ENCODE data around the gene MEPCE. TPM values are rescaled to one million over a fixed set of nuclear protein-coding genes. Genes with fewer than 3 reads are reported as not detected.

The MEPCE gene
- total and polyA plus RNA-seq, 4 donors = 6.7 to 21.8 (median 16.5) TPM

- DNase-seq (ENCODE audit: low spot score) = no peak
- no peaks in the 10 kb centered on the region for H3K4me1 ChIP-seq (ENCODE audit: control insufficient read depth in 4 of 4, insufficient read depth in 4 of 4, low read length in 3 of 4)
- H3K4me3 ChIP-seq (ENCODE audit: low read depth in 1 of 3, low read length in 3 of 3) = no peak overlapping the region
- WGBS = 86% methylated on average over 5 of the region's 5 CpGs
- no peaks in the 10 kb centered on the region for H3K27me3 ChIP-seq (ENCODE audit: control insufficient read depth in 4 of 4, insufficient read depth in 4 of 4, low read length in 3 of 4)
- peaks cover 0 to 7% (median 0%) of the 10 kb centered on the region in 4 donors for H3K36me3 ChIP-seq (ENCODE audit: control insufficient read depth in 4 of 4, insufficient read depth in 3 of 4, low read depth in 1 of 4, low read length in 3 of 4)
- TF ChIP-seq, protein P1, sequence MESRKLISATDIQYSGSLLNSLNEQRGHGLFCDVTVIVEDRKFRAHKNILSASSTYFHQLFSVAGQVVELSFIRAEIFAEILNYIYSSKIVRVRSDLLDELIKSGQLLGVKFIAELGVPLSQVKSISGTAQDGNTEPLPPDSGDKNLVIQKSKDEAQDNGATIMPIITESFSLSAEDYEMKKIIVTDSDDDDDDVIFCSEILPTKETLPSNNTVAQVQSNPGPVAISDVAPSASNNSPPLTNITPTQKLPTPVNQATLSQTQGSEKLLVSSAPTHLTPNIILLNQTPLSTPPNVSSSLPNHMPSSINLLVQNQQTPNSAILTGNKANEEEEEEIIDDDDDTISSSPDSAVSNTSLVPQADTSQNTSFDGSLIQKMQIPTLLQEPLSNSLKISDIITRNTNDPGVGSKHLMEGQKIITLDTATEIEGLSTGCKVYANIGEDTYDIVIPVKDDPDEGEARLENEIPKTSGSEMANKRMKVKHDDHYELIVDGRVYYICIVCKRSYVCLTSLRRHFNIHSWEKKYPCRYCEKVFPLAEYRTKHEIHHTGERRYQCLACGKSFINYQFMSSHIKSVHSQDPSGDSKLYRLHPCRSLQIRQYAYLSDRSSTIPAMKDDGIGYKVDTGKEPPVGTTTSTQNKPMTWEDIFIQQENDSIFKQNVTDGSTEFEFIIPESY (IDR thresholded peaks at IDR 0.05) = no peak
- TF ChIP-seq MAX (IDR thresholded peaks at IDR 0.05) = no peak
- no peak for TF ChIP-seq EGR1 (IDR thresholded peaks at IDR 0.05; ENCODE audit: low read depth in 2 of 2)
- no peak for TF ChIP-seq FOXA1 (IDR thresholded peaks at IDR 0.05)
- no peak for TF ChIP-seq FOXA2 (IDR thresholded peaks at IDR 0.05)
- TF ChIP-seq NR2F2 (IDR thresholded peaks at IDR 0.05) = no peak
- TF ChIP-seq, protein P2, sequence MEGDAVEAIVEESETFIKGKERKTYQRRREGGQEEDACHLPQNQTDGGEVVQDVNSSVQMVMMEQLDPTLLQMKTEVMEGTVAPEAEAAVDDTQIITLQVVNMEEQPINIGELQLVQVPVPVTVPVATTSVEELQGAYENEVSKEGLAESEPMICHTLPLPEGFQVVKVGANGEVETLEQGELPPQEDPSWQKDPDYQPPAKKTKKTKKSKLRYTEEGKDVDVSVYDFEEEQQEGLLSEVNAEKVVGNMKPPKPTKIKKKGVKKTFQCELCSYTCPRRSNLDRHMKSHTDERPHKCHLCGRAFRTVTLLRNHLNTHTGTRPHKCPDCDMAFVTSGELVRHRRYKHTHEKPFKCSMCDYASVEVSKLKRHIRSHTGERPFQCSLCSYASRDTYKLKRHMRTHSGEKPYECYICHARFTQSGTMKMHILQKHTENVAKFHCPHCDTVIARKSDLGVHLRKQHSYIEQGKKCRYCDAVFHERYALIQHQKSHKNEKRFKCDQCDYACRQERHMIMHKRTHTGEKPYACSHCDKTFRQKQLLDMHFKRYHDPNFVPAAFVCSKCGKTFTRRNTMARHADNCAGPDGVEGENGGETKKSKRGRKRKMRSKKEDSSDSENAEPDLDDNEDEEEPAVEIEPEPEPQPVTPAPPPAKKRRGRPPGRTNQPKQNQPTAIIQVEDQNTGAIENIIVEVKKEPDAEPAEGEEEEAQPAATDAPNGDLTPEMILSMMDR (IDR thresholded peaks at IDR 0.05; ENCODE audit: low read depth, low read length, missing input control) = no peak
- no peak for TF ChIP-seq HNF4A (conservative IDR thresholded peaks at IDR 0.05)
- TF ChIP-seq ATF3 (IDR thresholded peaks at IDR 0.05) = no peak
- no peak for TF ChIP-seq RXRA (IDR thresholded peaks at IDR 0.05)
- no peak for TF ChIP-seq SP1 (IDR thresholded peaks at IDR 0.05)
- TF ChIP-seq RAD21 (IDR thresholded peaks at IDR 0.05) = no peak
- no peak for TF ChIP-seq HNF4G (IDR thresholded peaks at IDR 0.05)
- no peak for TF ChIP-seq YY1 (IDR thresholded peaks at IDR 0.05)
- no peak for TF ChIP-seq JUND (IDR thresholded peaks at IDR 0.05)
- TF ChIP-seq GABPA (IDR thresholded peaks at IDR 0.05 in 1 of 2, conservative IDR thresholded peaks at IDR 0.05 in 1 of 2) = no peak
- no peak for TF ChIP-seq REST (IDR thresholded peaks at IDR 0.05)
- no peak for TF ChIP-seq TAF1 (conservative IDR thresholded peaks at IDR 0.05)
- H3K27ac ChIP-seq (ENCODE audit: low read depth in 1 of 2, low read length in 2 of 2) = no peak overlapping the region
- H3K9ac ChIP-seq (ENCODE audit: low read depth in 1 of 2, low read length in 2 of 2) = no peak overlapping the region
- H3K9me3 ChIP-seq (ENCODE audit: control insufficient read depth in 4 of 4, low read length in 3 of 4) = no peaks in the 10 kb centered on the region
Measured at GRCh38 chr7:100401811-100402210, 27.8 kb upstream of the MEPCE start.
